ENCODE data around the gene ITPKB. TPM values are rescaled to one million over a fixed set of nuclear protein-coding genes. Genes with fewer than 3 reads are reported as not detected.

Gene ITPKB
- total and polyA plus RNA-seq, 2 experiments from 2014 or later: 0.31 to 5.2 TPM

DNA sequence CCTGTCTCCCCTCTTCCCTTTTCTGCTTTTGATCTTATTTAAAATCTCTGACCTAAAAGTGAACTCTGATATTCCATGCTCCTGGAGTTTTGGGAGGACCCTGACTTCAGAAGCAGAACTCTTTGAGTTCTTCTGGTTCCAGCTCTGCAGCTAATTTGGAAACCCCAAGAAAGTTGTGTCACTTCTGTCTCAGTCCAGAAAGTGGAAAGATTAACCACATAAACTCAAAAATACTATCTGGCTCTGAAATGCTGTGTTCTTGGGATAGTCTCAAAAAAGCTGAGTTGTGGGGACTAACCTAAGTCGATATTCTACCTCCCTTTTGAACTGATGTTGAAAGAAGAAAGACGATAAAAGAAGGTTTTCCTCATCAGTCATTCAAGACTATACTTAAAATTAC is 59.8 kb downstream of the ITPKB start (continued):
- no peak for TF ChIP-seq POLR2AphosphoS5 (IDR thresholded peaks at IDR 0.05; ENCODE audit: low read depth)
- TF ChIP-seq, protein P1, sequence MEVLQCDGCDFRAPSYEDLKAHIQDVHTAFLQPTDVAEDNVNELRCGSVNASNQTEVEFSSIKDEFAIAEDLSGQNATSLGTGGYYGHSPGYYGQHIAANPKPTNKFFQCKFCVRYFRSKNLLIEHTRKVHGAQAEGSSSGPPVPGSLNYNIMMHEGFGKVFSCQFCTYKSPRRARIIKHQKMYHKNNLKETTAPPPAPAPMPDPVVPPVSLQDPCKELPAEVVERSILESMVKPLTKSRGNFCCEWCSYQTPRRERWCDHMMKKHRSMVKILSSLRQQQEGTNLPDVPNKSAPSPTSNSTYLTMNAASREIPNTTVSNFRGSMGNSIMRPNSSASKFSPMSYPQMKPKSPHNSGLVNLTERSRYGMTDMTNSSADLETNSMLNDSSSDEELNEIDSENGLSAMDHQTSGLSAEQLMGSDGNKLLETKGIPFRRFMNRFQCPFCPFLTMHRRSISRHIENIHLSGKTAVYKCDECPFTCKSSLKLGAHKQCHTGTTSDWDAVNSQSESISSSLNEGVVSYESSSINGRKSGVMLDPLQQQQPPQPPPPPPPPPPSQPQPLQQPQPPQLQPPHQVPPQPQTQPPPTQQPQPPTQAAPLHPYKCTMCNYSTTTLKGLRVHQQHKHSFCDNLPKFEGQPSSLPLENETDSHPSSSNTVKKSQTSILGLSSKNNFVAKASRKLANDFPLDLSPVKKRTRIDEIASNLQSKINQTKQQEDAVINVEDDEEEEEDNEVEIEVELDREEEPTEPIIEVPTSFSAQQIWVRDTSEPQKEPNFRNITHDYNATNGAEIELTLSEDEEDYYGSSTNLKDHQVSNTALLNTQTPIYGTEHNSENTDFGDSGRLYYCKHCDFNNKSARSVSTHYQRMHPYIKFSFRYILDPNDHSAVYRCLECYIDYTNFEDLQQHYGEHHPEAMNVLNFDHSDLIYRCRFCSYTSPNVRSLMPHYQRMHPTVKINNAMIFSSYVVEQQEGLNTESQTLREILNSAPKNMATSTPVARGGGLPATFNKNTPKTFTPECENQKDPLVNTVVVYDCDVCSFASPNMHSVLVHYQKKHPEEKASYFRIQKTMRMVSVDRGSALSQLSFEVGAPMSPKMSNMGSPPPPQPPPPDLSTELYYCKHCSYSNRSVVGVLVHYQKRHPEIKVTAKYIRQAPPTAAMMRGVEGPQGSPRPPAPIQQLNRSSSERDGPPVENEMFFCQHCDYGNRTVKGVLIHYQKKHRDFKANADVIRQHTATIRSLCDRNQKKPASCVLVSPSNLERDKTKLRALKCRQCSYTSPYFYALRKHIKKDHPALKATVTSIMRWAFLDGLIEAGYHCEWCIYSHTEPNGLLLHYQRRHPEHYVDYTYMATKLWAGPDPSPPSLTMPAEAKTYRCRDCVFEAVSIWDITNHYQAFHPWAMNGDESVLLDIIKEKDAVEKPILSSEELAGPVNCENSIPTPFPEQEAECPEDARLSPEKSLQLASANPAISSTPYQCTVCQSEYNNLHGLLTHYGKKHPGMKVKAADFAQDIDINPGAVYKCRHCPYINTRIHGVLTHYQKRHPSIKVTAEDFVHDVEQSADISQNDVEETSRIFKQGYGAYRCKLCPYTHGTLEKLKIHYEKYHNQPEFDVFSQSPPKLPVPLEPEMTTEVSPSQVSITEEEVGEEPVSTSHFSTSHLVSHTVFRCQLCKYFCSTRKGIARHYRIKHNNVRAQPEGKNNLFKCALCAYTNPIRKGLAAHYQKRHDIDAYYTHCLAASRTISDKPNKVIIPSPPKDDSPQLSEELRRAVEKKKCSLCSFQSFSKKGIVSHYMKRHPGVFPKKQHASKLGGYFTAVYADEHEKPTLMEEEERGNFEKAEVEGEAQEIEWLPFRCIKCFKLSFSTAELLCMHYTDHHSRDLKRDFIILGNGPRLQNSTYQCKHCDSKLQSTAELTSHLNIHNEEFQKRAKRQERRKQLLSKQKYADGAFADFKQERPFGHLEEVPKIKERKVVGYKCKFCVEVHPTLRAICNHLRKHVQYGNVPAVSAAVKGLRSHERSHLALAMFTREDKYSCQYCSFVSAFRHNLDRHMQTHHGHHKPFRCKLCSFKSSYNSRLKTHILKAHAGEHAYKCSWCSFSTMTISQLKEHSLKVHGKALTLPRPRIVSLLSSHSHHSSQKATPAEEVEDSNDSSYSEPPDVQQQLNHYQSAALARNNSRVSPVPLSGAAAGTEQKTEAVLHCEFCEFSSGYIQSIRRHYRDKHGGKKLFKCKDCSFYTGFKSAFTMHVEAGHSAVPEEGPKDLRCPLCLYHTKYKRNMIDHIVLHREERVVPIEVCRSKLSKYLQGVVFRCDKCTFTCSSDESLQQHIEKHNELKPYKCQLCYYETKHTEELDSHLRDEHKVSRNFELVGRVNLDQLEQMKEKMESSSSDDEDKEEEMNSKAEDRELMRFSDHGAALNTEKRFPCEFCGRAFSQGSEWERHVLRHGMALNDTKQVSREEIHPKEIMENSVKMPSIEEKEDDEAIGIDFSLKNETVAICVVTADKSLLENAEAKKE (CRISPR knock-in tag; IDR thresholded peaks at IDR 0.05): no peak

DNA sequence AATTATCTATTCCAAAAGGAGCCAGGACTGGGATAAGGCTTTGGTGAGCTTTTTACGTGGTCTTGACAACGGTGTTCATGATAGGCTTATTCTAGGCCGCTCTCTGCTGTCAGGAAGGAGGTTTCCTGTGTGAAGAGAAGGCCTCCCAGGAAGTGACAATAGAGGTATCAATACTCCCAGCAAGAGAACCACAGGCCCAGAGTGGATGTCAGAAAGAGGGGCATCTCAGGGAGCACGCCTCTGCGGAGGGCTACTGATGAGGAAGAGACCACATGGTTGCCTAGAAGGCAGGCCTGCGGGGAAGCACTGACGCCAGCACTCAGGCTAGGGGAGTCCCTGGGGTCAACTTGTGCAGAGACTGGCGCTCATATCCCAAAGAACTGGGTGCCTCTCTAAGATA is 60.4 kb downstream of the ITPKB start:
- no peak for DNase-seq (ENCODE audit: low spot score)
- Mint-ChIP-seq H3K27ac (no peak overlapping the region), H3K27me3 (ENCODE audit: insufficient read depth, low read depth, poor library complexity) (peaks cover 31% of the 10 kb centered on the region), H3K9me3 (no peaks in the 10 kb centered on the region), H3K4me1 (peaks cover 53% of the 10 kb centered on the region), H3K4me3 (no peak overlapping the region), H3K36me3 (ENCODE audit: low read depth) (no peaks in the 10 kb centered on the region)
- Histone ChIP-seq H4K20me1 (replicated peaks; ENCODE audit: insufficient read depth) (no peaks in the 10 kb centered on the region; the same call in 1 of the 2 replicates), H3K27ac (ENCODE audit: low read depth) (no peak overlapping the region), H2AFZ (no peak overlapping the region), H3K4me3 (no peak overlapping the region), H3K27me3 (ENCODE audit: insufficient read depth) (peaks cover 40% of the 10 kb centered on the region), H3K4me2 (no peak overlapping the region), H3K79me2 (replicated peaks; ENCODE audit: insufficient read depth) (no peaks in the 10 kb centered on the region), H3K36me3 (ENCODE audit: insufficient read depth) (no peaks in the 10 kb centered on the region), H3K4me1 (ENCODE audit: insufficient read depth) (peaks cover 15% of the 10 kb centered on the region), H3K9me2 (ENCODE audit: insufficient read depth) (no peaks in the 10 kb centered on the region), H3F3A (replicated peaks; ENCODE audit: low read depth) (no peaks in the 10 kb centered on the region)
- ATAC-seq: no peak; the same call in 2 of the 3 replicates
- TF ChIP-seq EZH2phosphoT487 (IDR thresholded peaks at IDR 0.05; ENCODE audit: unreplicated experiment) (no peak), ZNF114 (CRISPR knock-in tag; IDR thresholded peaks at IDR 0.05) (no peak), ZNF331 (CRISPR knock-in tag; IDR thresholded peaks at IDR 0.05; ENCODE audit: low read depth) (no peak), CREB1 (CRISPR knock-in tag; IDR thresholded peaks at IDR 0.05; ENCODE audit: low read depth) (no peak)
- TF ChIP-seq, protein P2, sequence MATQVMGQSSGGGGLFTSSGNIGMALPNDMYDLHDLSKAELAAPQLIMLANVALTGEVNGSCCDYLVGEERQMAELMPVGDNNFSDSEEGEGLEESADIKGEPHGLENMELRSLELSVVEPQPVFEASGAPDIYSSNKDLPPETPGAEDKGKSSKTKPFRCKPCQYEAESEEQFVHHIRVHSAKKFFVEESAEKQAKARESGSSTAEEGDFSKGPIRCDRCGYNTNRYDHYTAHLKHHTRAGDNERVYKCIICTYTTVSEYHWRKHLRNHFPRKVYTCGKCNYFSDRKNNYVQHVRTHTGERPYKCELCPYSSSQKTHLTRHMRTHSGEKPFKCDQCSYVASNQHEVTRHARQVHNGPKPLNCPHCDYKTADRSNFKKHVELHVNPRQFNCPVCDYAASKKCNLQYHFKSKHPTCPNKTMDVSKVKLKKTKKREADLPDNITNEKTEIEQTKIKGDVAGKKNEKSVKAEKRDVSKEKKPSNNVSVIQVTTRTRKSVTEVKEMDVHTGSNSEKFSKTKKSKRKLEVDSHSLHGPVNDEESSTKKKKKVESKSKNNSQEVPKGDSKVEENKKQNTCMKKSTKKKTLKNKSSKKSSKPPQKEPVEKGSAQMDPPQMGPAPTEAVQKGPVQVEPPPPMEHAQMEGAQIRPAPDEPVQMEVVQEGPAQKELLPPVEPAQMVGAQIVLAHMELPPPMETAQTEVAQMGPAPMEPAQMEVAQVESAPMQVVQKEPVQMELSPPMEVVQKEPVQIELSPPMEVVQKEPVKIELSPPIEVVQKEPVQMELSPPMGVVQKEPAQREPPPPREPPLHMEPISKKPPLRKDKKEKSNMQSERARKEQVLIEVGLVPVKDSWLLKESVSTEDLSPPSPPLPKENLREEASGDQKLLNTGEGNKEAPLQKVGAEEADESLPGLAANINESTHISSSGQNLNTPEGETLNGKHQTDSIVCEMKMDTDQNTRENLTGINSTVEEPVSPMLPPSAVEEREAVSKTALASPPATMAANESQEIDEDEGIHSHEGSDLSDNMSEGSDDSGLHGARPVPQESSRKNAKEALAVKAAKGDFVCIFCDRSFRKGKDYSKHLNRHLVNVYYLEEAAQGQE (IDR thresholded peaks at IDR 0.05; ENCODE audit: unreplicated experiment): no peak
- TF ChIP-seq, protein P3, sequence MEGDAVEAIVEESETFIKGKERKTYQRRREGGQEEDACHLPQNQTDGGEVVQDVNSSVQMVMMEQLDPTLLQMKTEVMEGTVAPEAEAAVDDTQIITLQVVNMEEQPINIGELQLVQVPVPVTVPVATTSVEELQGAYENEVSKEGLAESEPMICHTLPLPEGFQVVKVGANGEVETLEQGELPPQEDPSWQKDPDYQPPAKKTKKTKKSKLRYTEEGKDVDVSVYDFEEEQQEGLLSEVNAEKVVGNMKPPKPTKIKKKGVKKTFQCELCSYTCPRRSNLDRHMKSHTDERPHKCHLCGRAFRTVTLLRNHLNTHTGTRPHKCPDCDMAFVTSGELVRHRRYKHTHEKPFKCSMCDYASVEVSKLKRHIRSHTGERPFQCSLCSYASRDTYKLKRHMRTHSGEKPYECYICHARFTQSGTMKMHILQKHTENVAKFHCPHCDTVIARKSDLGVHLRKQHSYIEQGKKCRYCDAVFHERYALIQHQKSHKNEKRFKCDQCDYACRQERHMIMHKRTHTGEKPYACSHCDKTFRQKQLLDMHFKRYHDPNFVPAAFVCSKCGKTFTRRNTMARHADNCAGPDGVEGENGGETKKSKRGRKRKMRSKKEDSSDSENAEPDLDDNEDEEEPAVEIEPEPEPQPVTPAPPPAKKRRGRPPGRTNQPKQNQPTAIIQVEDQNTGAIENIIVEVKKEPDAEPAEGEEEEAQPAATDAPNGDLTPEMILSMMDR (conservative IDR thresholded peaks at IDR 0.05; ENCODE audit: low read depth in 2 of 2): no peak
- TF ChIP-seq, protein P4, sequence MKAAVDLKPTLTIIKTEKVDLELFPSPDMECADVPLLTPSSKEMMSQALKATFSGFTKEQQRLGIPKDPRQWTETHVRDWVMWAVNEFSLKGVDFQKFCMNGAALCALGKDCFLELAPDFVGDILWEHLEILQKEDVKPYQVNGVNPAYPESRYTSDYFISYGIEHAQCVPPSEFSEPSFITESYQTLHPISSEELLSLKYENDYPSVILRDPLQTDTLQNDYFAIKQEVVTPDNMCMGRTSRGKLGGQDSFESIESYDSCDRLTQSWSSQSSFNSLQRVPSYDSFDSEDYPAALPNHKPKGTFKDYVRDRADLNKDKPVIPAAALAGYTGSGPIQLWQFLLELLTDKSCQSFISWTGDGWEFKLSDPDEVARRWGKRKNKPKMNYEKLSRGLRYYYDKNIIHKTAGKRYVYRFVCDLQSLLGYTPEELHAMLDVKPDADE (IDR thresholded peaks at IDR 0.05): no peak

All from GM23338 (cell line).